Choroid plexus epithelial cell (primary cell): ENCODE results near the gene STAG2.

Experiments
- DNase-seq: peaks from one replicate; pipeline ENCODE4 v3.0.0-alpha.2; 2010; ENCODE audit warnings: low read depth
- H3K4me3 ChIP-seq: 2 replicates; pipeline ENCODE4 v1.5.1; 2011; ENCODE audit warnings: low read depth, mild to moderate bottlenecking, control low read depth, low read length, moderate library complexity
- CTCF ChIP-seq: conservative IDR thresholded peaks from 2 replicates; pipeline ENCODE4 v1.5.1; 2011; ENCODE audit warnings: low read depth, mild to moderate bottlenecking, control low read depth, inconsistent platforms, low read length, moderate library complexity

The STAG2 gene

GRCh38 chrX:123989235-123989634, 27.7 kb downstream of the STAG2 start:
- TF ChIP-seq CTCF = no peak
- no peak overlapping the region for H3K4me3 ChIP-seq
- no peak for DNase-seq

- TF ChIP-seq CTCF = no peak
- no peak overlapping the region for H3K4me3 ChIP-seq
- DNase-seq = no peak
Observed at GRCh38 chrX:123990169-123990568, 28.7 kb downstream of the STAG2 start.

- DNase-seq = peak; percentile 15
- no peak overlapping the region for H3K4me3 ChIP-seq
- no peak for TF ChIP-seq CTCF
Observed at GRCh38 chrX:123990602-123991001, 29.1 kb downstream of the STAG2 start.

GRCh38 chrX:123993326-123993725, 31.8 kb downstream of the STAG2 start:
- H3K4me3 ChIP-seq = no peak overlapping the region
- peak; percentile 63 for DNase-seq
- no peak for TF ChIP-seq CTCF

- DNase-seq = peak; percentile 38
- TF ChIP-seq CTCF = no peak
- no peak overlapping the region for H3K4me3 ChIP-seq
Observed at GRCh38 chrX:123993904-123994635, 32.6 kb downstream of the STAG2 start.

- DNase-seq = no peak
- H3K4me3 ChIP-seq = no peak overlapping the region
- no peak for TF ChIP-seq CTCF
Observed at GRCh38 chrX:123994730-123995129, 33.2 kb downstream of the STAG2 start.

GRCh38 chrX:124001581-124001980, 40.1 kb downstream of the STAG2 start:
- no peak for DNase-seq
- H3K4me3 ChIP-seq = no peak overlapping the region
- TF ChIP-seq CTCF = no peak
